HG03103 (cell line): Measurements from ENCODE around the gene PITX3.

Experiments used
- ATAC-seq: cut with Tn5 transposase; IDR thresholded peaks from one replicate; pipeline ENCODE4 v1.9.1; 2021; ENCODE audit warnings: low read depth; ENCODE audit not compliant: unreplicated experiment

Gene PITX3

GRCh38 chr10:102185811-102186527 lies 55.3 kb downstream of the PITX3 start:
- no peak for ATAC-seq

- no peak for ATAC-seq
Measured at GRCh38 chr10:102185272-102185671, 56.0 kb downstream of the PITX3 start.

- ATAC-seq: no peak
Measured at GRCh38 chr10:102184606-102185005, 56.7 kb downstream of the PITX3 start.
